NCI-H187 (cell line): Measurements from ENCODE around the gene GLT8D1.
"Not testable (repeated sequence)": the region's sequence is repeated elsewhere in the genome, so short reads cannot be mapped to it uniquely, and the experiment has no call there.

Experiments used
- DNase-seq, 2 experiments: peaks; one replicate each; lab custom pipeline; 2025; lab: John Stamatoyannopoulos, UW

GLT8D1 gene

GRCh38 chr3:52681596-52681995 lies 24.0 kb downstream of the GLT8D1 start:
- no peak for DNase-seq

GRCh38 chr3:52679811-52680210 lies 25.8 kb downstream of the GLT8D1 start:
- DNase-seq, result no peak

GRCh38 chr3:52679199-52679538 lies 26.4 kb downstream of the GLT8D1 start:
- no peak for DNase-seq

GRCh38 chr3:52678265-52679198 lies 27.1 kb downstream of the GLT8D1 start:
- DNase-seq, result no peak

GRCh38 chr3:52676201-52676600 lies 29.4 kb downstream of the GLT8D1 start:
- not testable (repeated sequence) for DNase-seq

- no peak for DNase-seq
Measured at GRCh38 chr3:52671676-52672075, 33.9 kb downstream of the GLT8D1 start.

GRCh38 chr3:52670621-52671521 lies 34.7 kb downstream of the GLT8D1 start:
- DNase-seq, result no peak

GRCh38 chr3:52663098-52663497 lies 42.5 kb downstream of the GLT8D1 start:
- DNase-seq, result no peak

- no peak for DNase-seq
Measured at GRCh38 chr3:52660046-52660445, 45.5 kb downstream of the GLT8D1 start.

GRCh38 chr3:52655895-52656294 lies 49.7 kb downstream of the GLT8D1 start:
- DNase-seq, result no peak

- DNase-seq, result no peak
Measured at GRCh38 chr3:52651592-52651991, 54.0 kb downstream of the GLT8D1 start.

GRCh38 chr3:52650439-52650838 lies 55.2 kb downstream of the GLT8D1 start:
- no peak for DNase-seq

- DNase-seq, result no peak
Measured at GRCh38 chr3:52649461-52650210, 56.0 kb downstream of the GLT8D1 start.

GRCh38 chr3:52645549-52645948 lies 60.0 kb downstream of the GLT8D1 start:
- no peak for DNase-seq
